Activated CD4-positive, alpha-beta T cell treated with anti-CD3 and anti-CD28 coated beads, Interleukin-2, amount 50 U/mL, for 16 hours (primary cell): ENCODE results near the gene DPEP2.
"Not testable (repeated sequence)": the region's sequence is repeated elsewhere in the genome, so short reads cannot be mapped to it uniquely, and the experiment has no call there.

ENCODE experiments used
- DNase-seq: peaks from one replicate; pipeline ENCODE4 v3.0.0-alpha.2; 2020

Gene DPEP2, protein sequence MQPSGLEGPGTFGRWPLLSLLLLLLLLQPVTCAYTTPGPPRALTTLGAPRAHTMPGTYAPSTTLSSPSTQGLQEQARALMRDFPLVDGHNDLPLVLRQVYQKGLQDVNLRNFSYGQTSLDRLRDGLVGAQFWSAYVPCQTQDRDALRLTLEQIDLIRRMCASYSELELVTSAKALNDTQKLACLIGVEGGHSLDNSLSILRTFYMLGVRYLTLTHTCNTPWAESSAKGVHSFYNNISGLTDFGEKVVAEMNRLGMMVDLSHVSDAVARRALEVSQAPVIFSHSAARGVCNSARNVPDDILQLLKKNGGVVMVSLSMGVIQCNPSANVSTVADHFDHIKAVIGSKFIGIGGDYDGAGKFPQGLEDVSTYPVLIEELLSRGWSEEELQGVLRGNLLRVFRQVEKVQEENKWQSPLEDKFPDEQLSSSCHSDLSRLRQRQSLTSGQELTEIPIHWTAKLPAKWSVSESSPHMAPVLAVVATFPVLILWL

GRCh38 chr16:67998779-67999688, at the start of gene DPEP2:
Gene DPEP2, minus strand, starts transcription at chr16:67999484. Its CDS starts 6,272 bp downstream, at chr16:67993212.
- peak; percentile 35 for DNase-seq

- no peak for DNase-seq
Measured at GRCh38 chr16:68047987-68048386, 48.7 kb upstream of the DPEP2 start.

DNA sequence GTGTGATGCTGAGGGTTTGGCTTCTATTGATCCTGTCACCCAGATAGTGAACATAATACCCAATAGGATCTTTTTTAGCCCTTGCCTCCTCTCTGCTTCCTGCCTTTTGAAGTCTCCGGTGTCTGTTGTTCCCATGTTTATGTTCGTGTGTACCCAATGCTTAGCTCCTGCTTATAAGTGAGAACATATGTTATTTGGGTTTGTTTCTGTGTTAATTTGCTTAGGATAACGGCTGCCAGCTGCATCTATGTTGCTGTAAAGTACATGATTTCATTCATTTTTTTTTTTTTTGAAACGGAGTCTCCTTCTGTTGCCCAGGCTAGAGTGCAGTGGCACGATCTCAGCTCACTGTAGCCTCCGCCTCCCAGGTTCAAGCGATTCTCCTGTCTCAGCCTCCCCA, 46.8 kb upstream of the DPEP2 start:
- DNase-seq = no peak

DNA sequence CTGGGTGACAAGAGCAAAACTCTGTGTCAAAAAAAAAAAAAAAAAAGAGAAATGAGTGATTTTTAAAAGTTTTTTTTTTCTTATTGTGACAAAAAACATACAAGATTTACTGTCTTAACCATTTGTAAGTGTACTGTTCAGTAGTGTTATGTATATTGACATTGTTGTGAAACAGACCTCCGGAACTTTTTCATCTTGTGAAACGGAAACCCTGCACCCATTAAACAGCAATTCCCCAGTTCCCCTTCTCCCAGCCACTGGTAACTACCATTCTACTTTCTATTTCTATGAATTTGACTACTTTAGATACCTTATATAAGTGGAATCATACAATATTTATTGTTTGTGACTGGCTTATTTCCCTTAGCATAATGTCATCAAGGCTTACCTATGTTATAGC, 42.5 kb upstream of the DPEP2 start:
- no peak for DNase-seq

- DNase-seq = peak; percentile 88
Measured at GRCh38 chr16:68040506-68041288, 41.4 kb upstream of the DPEP2 start.

DNA sequence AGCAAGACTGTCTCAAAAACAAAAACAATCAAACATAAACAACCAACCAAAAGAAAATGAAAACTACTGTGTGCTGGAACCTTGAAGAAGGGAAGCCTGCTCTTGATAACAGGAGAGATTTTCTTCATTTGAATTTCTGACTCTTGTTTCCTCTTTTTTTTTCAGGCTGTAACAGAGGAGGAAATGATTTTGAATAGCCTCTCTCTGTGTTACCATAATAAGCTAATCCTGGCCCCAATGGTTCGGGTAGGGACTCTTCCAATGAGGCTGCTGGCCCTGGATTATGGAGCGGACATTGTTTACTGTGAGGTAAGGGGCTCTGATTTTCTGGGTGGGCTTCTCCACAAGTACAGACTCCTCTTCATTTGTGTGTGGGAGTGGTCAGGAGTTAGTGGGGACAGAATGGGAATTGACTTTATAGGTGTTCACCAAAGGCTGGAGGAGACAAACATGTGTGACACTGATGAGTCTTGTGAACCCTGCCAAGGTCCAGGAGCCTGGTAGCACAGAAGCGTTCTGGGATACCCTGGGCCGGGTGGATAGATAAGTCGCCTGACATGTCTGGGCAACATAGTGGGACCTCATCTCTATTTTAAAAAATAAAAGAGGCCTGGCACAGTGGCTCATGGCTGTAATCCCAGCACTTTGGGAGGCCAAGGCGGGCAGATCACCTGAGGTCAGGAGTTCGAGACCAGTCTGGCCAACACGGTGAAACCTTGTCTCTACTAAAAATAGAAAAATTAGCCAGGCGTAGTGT, 38.7 kb upstream of the DPEP2 start:
- no peak for DNase-seq

- no peak for DNase-seq
Measured at GRCh38 chr16:68035227-68035626, 35.9 kb upstream of the DPEP2 start.

DNA sequence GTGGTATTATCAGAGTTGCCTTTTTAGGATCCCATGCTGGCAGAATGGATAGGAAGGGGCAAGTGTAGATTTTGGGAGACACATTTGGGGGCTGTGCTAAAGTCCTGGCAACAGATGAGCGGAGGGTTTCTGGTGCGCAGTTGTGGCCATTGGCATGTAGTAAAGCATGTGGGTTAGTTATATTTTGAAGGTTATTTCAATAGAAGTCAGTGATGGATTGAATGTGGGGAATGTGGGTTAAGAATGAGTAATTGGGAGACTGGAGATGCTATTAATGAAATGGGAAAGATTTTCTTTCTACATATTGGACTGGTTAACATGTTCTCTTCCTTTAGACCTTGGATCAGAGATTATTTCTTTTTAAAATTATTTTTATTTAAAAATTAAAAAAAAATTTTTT, 33.8 kb upstream of the DPEP2 start:
- no peak for DNase-seq

- DNase-seq = peak; percentile 20
Measured at GRCh38 chr16:68031951-68032350, 32.7 kb upstream of the DPEP2 start.

- not testable (repeated sequence) for DNase-seq
Measured at GRCh38 chr16:68030108-68030507, 30.8 kb upstream of the DPEP2 start.

- no peak for DNase-seq
Measured at GRCh38 chr16:68028996-68029395, 29.7 kb upstream of the DPEP2 start.

DNA sequence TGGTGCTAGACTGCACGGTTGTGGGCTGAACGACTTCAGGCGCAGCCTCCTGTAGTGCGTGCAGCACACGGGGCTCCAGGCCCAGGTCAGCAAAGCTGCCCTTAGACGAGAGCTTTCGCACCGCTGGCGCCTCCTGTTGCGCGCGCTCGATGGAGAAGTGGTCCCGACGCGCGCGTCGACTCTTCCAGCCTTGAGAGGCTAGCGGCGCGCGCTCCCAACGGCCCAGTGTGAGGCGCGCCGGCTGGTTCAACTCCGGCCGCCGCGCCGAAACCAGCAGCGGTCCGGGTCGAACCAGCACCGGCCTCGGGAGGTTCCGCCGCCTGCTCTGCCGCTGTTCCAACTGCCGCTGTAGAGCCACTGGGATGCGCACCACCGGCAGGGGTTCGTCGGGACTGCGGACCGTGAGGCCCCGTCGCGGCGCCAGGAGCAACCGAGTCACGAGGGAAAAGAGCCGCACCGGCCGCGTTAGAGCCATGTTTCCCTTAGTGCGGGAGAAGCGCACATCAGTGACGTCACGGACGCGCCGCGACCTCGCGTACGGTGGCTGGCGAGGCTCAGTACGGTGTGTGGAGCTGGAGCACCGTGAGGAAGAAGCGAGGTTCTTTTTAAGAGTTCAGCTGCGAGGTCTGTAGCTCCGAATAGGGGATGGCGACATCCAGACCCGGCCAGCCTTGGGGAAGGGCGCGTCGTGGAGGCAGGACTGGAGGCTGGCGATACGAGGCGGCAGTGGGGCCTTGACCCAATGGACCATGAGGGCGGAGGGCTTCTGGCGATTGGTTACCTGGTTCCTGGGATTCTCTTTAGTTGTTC, 23.6 kb upstream of the DPEP2 start, which contains the start of the genes DDX28 and DUS2:
DDX28 (minus strand) TSS at position 505 of the 810 bp plus-strand sequence; CDS start at position 475, 30 bp downstream.
DUS2 (plus strand) TSS at position 557 of the 810 bp plus-strand sequence. CDS start 14,740 bp downstream, outside the sequence.
- peak; percentile 93 for DNase-seq

DNA sequence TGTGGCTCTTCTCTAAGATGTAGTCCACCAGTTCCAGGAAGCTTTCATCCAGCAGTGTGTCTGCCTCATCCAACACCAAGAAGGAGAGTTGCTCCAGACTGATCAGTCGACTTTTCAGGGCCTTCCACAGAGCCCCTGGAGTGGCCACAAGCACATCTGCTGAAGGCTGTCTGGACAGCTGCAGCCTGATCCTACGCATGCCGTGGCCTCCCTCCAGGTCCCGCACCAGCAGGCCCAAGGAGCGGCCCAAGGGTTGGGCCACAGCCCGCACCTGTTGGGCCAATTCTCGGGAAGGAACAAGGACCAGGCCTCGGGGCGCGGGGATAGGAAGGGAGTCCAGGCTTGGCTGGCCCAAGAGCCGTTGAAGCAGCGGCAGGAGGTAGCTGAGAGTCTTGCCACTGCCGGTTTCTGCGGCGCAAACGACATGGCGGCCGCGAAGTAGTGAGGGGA, 23.0 kb upstream of the DPEP2 start:
- DNase-seq = no peak

GRCh38 chr16:68021490-68021889, 22.2 kb upstream of the DPEP2 start:
- DNase-seq = no peak

DNA sequence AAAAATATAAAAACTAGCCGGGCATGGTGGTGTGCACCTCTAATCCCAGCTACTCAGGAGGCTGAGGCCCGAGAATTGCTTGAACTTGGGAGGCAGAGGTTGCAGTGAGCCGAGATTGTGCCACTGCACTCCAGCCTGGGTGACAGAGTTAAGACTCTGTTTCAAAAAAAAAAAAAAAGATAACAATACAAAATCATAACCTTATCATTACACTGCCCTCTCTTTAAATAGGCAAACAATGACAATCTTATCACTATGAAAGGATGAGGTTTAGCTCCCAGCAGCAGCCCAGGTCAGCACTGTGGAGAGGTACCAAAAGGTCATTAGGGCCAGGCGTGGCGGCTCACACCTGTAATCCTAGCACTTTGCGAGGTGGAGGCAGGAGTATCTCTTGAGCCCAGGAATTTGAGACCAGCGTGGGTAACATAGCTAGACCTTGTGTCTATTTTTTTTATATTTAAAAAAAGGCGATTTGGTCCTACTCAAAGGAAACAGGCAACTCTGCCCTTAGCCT, 19.9 kb upstream of the DPEP2 start:
- no peak for DNase-seq

DNA sequence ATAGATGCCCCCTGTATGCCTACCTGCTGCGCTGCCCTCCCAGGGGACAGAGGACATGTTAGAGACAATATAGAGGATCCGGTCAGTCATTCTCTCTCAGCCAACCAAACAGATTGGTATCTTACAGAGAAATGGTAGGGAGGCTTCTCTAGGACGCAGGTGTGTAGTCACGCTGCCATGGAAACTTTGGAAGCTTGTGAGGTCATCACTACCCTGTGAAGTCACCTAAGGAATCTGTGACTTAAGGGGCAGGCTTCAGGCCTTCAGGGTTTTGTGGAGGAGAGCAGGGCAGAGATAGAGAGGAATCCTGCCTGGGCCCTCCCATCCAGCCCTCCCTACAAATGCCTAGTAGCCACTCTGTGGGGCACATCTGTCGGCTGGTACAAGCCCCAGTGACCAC, 16.4 kb upstream of the DPEP2 start, which contains the start of gene DPEP2NB:
DPEP2NB (minus strand) TSS at position 231 of the 400 bp plus-strand sequence; CDS start at position 90, 141 bp downstream.
- DNase-seq = no peak

DNA sequence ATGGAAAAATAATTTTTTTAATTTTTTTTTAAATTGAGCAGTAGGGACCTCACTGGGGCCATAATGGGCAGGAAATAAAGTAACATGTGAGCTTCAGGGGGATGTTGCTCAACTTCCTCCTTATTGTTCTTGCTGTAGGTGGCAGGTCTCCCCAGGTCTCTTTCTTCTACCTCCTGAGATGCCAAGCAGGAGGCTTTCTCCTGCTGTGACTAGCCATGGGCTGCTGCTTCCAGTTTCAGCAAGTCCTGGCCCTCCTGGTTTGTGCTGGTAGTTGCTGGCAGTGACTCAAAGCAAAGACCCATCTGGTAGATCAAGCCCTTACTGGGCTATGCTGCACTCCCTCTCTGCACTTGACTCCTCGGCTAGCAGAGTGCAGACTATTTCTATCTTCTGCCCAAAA, 14.2 kb upstream of the DPEP2 start:
- no peak for DNase-seq

DNA sequence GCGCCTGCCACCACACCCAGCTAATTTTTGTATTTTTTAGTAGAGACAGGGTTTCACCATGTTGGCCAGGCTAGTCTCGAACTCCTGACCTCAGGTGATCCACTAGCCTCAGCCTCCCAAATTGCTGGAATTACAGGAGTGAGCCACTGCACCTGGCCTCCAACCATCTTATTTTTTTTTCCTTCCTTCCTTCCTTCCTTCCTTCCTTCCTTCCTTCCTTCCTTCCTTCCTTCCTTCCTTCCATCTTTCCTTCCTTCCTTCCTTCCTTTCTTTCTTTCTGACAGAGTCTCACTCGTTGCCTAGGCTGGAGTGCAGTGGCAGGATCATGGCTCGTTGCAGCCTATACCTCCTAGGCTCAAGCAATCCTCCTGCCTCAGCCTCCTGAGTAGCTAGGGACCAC, 10.6 kb upstream of the DPEP2 start:
- DNase-seq = not testable (repeated sequence)

DNA sequence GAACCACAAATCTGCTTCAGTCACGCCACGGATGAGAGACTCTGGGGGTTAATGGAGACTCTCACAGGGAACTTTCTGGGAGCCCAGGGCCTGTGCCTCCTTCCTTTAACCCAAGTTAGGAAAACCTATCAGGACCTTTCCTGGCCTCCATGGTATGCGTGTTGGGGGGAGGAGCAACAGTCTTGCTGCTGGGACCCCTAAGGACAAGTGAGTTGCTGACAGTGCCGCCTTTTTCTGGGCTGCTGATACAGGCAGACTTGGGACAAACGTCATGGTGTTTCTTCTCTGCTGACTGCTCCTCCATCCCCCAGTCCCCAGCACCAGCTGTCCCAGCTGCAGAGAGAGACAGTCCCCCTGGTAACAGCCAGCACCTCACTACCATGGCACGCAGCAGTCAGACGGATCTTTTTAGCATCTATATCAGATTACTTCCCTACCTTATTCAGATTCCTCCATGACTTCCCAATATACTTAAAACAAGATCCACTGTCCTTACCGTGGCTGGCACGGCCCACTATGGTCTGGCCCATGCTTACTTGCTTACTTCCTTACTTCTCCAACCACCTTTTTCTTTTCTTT, 10.0 kb upstream of the DPEP2 start:
- DNase-seq = no peak

- DNase-seq = no peak
Measured at GRCh38 chr16:68005786-68006286, 6.6 kb upstream of the DPEP2 start.
